ENCODE data around the gene SPATA13. TPM values are rescaled to one million over a fixed set of nuclear protein-coding genes. Genes with fewer than 3 reads are reported as not detected.

The SPATA13 gene
- total RNA-seq, 1 experiment from 2014 or later, result 28.7 TPM

DNA sequence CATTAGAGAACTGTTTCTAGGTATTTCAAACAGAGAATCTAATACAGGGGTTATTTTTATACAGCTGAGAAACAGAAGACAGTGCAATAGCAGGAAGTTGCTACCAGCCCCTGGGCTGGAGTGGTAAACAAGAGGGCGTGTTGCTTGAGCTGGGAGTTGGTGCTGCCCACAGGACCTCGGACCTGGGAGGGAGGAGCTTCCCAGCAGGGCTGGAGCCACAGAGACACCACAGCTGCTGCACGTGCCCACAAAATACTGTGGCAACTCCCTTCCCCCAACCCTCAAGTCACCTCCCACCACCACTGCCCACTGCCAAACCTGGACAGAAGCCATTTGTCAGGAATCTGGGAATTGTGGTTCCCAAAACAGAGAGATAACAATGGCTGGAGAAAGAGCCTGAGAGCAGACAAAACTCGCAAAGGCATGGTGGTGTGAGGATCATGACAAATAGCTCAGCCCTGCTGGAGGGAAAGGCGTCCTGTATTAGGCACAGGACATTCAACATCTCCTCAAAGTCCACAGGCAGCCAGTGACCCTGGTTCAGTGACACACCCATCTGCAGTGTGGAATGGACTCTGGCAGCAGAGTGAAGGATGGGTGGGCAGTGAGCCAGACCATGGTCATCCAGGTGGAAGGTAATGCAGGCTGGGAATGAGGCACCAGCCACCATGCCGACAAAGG is 57.2 kb downstream of the SPATA13 start:
- peaks cover 17% of the 10 kb centered on the region for H3F3A ChIP-seq (ENCODE audit: insufficient read depth, low read depth)
- DNase-seq, result peak in 1 of 2 experiments; percentile 56
- H3K36me3 ChIP-seq (ENCODE audit: low read depth), result no peaks in the 10 kb centered on the region; the same call in 1 of the 2 replicates
- H3K4me3 ChIP-seq, result no peak overlapping the region
- H3K27ac ChIP-seq, result peak overlapping the region; percentile 25; the same call in 1 of the 2 replicates
- H3K79me2 ChIP-seq (ENCODE audit: low read depth), result peaks cover 24% of the 10 kb centered on the region
- no peak overlapping the region for H2AFZ ChIP-seq
- TF ChIP-seq, protein P1, sequence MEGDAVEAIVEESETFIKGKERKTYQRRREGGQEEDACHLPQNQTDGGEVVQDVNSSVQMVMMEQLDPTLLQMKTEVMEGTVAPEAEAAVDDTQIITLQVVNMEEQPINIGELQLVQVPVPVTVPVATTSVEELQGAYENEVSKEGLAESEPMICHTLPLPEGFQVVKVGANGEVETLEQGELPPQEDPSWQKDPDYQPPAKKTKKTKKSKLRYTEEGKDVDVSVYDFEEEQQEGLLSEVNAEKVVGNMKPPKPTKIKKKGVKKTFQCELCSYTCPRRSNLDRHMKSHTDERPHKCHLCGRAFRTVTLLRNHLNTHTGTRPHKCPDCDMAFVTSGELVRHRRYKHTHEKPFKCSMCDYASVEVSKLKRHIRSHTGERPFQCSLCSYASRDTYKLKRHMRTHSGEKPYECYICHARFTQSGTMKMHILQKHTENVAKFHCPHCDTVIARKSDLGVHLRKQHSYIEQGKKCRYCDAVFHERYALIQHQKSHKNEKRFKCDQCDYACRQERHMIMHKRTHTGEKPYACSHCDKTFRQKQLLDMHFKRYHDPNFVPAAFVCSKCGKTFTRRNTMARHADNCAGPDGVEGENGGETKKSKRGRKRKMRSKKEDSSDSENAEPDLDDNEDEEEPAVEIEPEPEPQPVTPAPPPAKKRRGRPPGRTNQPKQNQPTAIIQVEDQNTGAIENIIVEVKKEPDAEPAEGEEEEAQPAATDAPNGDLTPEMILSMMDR (conservative IDR thresholded peaks at IDR 0.05), result no peak
- no peak for TF ChIP-seq EZH2 (IDR thresholded peaks at IDR 0.05; ENCODE audit: low read depth)
- no peaks in the 10 kb centered on the region for H3K27me3 ChIP-seq (ENCODE audit: insufficient read depth, low read depth)
- intact Hi-C loops (cut with micrococcal nuclease; ENCODE audit: unreplicated experiment), result loop anchor here (1.0 kb wide), 1 partner anchor 68 kb away; no protein-coding TSS in a partner anchor
- H4K20me1 ChIP-seq (ENCODE audit: insufficient read depth), result no peaks in the 10 kb centered on the region
- H3K4me2 ChIP-seq, result peak overlapping the region; percentile 15
- BruUV-seq (replicated peaks), result no TSS peak
- CTCF ChIA-PET, result interaction anchor here (0.8 to 1.6 kb wide), 4 partner anchors 157 to 257 kb away, joined by 3 to 4 read pairs (median 3); no protein-coding TSS in a partner anchor
- H3K9me2 ChIP-seq (ENCODE audit: insufficient read depth), result no peaks in the 10 kb centered on the region
- POLR2A ChIA-PET (ENCODE audit: unreplicated experiment), result no interaction called here
- H3K9me3 ChIP-seq (ENCODE audit: insufficient read depth, low read depth), result no peaks in the 10 kb centered on the region
- peaks cover 39% of the 10 kb centered on the region for H3K4me1 ChIP-seq (replicated peaks; ENCODE audit: insufficient read depth)

DNA sequence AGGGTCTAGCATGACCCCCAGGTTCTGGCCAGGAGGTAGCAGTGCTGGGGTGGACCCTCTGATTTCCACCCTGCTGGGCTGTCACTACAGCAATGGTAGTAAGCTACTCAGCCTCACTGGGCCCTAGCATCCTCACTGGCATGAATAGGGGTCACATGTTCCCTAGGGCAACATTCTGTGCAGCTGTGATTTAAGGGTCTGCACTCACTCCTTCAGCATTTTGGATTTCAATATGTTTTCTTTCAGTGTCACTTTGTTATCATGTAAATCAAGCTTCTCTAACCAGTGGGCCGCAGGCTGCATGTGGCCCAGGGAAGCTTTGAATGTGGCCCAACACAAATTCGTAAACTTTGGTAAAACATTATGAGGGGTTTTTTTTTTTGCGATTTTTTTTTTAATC is 57.8 kb downstream of the SPATA13 start:
- no peaks in the 10 kb centered on the region for H3K9me2 ChIP-seq (ENCODE audit: insufficient read depth)
- ChIA-PET CTCF (interaction anchor here (0.7 to 1.6 kb wide), 4 partner anchors 158 to 699 kb away, joined by 3 to 5 read pairs (median 4); no protein-coding TSS in a partner anchor), POLR2A (ENCODE audit: unreplicated experiment) (interaction anchor here (0.6 kb wide), 1 partner anchor 52 kb away, joined by 6 read pairs; no protein-coding TSS in a partner anchor)
- no peaks in the 10 kb centered on the region for H3K9me3 ChIP-seq (ENCODE audit: insufficient read depth, low read depth)
- H3F3A ChIP-seq (ENCODE audit: insufficient read depth, low read depth), result peaks cover 17% of the 10 kb centered on the region
- no peak for TF ChIP-seq EZH2 (IDR thresholded peaks at IDR 0.05; ENCODE audit: low read depth)
- TF ChIP-seq, protein P1 (conservative IDR thresholded peaks at IDR 0.05), result no peak
- H4K20me1 ChIP-seq (ENCODE audit: insufficient read depth), result no peaks in the 10 kb centered on the region
- no TSS peak for BruUV-seq (replicated peaks)
- H3K27me3 ChIP-seq (ENCODE audit: insufficient read depth, low read depth), result no peaks in the 10 kb centered on the region
- no peak for DNase-seq
- no peak overlapping the region for H3K4me3 ChIP-seq
- H3K27ac ChIP-seq, result no peak overlapping the region
- intact Hi-C loops (cut with micrococcal nuclease; ENCODE audit: unreplicated experiment), result loop anchor here (1.0 kb wide), 1 partner anchor 69 kb away; no protein-coding TSS in a partner anchor
- no peaks in the 10 kb centered on the region; the same call in 1 of the 2 replicates for H3K36me3 ChIP-seq (ENCODE audit: low read depth)
- no peak overlapping the region for H2AFZ ChIP-seq
- peaks cover 39% of the 10 kb centered on the region for H3K4me1 ChIP-seq (replicated peaks; ENCODE audit: insufficient read depth)
- peaks cover 24% of the 10 kb centered on the region for H3K79me2 ChIP-seq (ENCODE audit: low read depth)
- H3K4me2 ChIP-seq, result peak overlapping the region; percentile 15; the same call in 1 of the 2 replicates

DNA sequence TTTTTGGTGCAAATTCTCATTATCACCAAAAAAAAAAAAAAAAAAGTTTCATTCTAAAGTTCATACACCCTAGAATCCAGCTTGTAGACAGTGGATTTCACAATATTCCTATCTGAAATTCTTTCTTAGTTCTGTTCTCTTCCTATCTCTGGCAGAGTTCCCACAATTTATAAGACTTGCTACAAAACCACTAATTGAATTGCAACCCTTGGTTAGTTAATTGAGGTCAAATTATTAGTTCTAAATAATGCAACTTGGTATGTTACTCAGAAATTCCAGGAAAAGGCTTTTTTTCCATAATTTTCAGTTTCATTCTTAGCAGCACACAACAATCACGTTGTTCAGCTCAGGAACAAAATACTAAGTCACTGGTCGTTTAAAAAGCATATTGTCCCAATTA is 58.5 kb downstream of the SPATA13 start:
- Histone ChIP-seq H3K36me3 (ENCODE audit: low read depth) (no peaks in the 10 kb centered on the region; the same call in 1 of the 2 replicates), H3K4me2 (no peak overlapping the region), H3K4me3 (no peak overlapping the region), H3K4me1 (replicated peaks; ENCODE audit: insufficient read depth) (peaks cover 39% of the 10 kb centered on the region), H3K9me2 (ENCODE audit: insufficient read depth) (no peaks in the 10 kb centered on the region), H3K27ac (no peak overlapping the region), H3K27me3 (ENCODE audit: insufficient read depth, low read depth) (no peaks in the 10 kb centered on the region), H4K20me1 (ENCODE audit: insufficient read depth) (no peaks in the 10 kb centered on the region), H3K9me3 (ENCODE audit: insufficient read depth, low read depth) (no peaks in the 10 kb centered on the region), H3K79me2 (ENCODE audit: low read depth) (peaks cover 20% of the 10 kb centered on the region), H2AFZ (no peak overlapping the region), H3F3A (ENCODE audit: insufficient read depth, low read depth) (peaks cover 17% of the 10 kb centered on the region)
- ChIA-PET CTCF (interaction anchor here (0.7 to 1.2 kb wide), 2 partner anchors 23 to 699 kb away, joined by 5 read pairs; no protein-coding TSS in a partner anchor), POLR2A (ENCODE audit: unreplicated experiment) (interaction anchor here (0.6 kb wide), 1 partner anchor 52 kb away, joined by 6 read pairs; no protein-coding TSS in a partner anchor)
- DNase-seq, result no peak
- intact Hi-C loops (cut with micrococcal nuclease; ENCODE audit: unreplicated experiment), result loop anchor here (1.0 kb wide), 1 partner anchor 70 kb away; no protein-coding TSS in a partner anchor
- TF ChIP-seq, protein P1 (conservative IDR thresholded peaks at IDR 0.05), result no peak
- no peak for TF ChIP-seq EZH2 (IDR thresholded peaks at IDR 0.05; ENCODE audit: low read depth)
- no TSS peak for BruUV-seq (replicated peaks)

Data from PC-9 (cell line).